ENCODE results near the gene PPP1R3F.

DNA sequence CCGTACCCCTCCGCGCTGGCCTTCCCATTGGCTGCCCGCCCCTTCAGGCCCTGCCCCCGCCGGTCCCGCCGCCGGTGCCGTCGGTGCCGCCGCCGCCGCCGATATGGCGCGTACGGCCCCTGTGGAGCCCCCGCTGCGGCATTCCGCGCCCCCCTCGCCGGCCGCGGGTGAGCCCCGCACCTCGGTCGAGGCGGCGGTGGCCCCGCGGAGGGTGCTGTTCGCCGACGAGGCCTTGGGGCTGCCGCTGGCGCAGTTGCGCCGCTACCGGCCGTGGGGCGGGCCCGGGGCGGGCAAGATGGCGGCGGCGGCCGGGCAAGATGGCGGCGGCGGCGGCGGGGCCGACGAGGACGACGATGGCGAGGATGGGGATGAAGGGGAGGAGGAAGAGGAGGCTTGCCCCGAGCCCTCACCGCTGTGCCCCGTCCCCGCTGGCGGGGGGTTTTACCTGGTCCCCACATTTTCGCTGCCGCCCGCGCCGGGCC, at the start of gene PPP1R3F:
- TF ChIP-seq CTCF (IDR thresholded peaks at IDR 0.05; ENCODE audit: insufficient read depth, low read length), result no peak
- no peak; the same call in 1 of the 2 replicates for TF ChIP-seq POLR2AphosphoS5 (IDR thresholded peaks at IDR 0.05; ENCODE audit: low read depth)

Data from HL-60 (cell line).